ENCODE results near the gene ATF6.
"Not testable (repeated sequence)": the region's sequence is repeated elsewhere in the genome, so short reads cannot be mapped to it uniquely, and the experiment has no call there.

Gene ATF6

DNA sequence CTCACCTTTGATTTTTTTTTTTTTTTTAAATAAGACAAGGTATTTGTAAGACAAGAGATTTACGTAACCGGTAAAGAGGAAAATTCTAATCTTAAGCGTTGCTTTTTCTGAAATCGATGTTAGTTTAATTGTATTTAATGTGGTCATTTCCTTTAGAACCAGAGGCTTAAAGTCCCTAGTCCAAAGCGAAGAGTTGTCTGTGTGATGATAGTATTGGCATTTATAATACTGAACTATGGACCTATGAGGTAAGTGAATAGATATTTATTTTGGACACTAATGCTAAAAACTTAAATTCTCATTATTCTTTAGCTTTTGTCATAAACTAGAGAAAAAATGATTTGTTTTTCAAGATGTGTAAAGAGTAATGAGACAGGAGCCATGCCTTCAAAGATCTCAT, 54.8 kb downstream of the ATF6 start:
- no peak overlapping the region for H3K27ac ChIP-seq
- TF ChIP-seq, protein P1, sequence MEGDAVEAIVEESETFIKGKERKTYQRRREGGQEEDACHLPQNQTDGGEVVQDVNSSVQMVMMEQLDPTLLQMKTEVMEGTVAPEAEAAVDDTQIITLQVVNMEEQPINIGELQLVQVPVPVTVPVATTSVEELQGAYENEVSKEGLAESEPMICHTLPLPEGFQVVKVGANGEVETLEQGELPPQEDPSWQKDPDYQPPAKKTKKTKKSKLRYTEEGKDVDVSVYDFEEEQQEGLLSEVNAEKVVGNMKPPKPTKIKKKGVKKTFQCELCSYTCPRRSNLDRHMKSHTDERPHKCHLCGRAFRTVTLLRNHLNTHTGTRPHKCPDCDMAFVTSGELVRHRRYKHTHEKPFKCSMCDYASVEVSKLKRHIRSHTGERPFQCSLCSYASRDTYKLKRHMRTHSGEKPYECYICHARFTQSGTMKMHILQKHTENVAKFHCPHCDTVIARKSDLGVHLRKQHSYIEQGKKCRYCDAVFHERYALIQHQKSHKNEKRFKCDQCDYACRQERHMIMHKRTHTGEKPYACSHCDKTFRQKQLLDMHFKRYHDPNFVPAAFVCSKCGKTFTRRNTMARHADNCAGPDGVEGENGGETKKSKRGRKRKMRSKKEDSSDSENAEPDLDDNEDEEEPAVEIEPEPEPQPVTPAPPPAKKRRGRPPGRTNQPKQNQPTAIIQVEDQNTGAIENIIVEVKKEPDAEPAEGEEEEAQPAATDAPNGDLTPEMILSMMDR (conservative IDR thresholded peaks at IDR 0.05) = no peak
- no peak for TF ChIP-seq ZFX (IDR thresholded peaks at IDR 0.05)

DNA sequence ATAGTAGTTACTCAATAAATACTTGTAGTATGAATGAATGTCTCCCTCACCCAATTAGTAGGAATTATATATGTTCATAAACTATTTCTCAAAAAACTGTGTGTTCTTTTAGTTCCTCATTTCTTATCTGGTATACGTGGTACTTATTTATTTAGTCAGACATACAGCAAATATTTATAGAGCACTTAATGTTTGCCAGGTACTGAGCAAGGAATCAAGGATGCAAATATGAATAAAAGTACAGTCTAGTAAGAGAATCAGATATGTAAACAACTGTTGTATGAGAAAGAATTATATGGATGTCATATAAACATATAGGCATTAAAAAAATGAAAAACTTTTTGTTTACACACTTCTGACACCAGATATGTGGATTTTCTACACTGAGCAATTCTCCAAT, 58.5 kb downstream of the ATF6 start:
- TF ChIP-seq ZFX (IDR thresholded peaks at IDR 0.05) = no peak
- TF ChIP-seq, protein P1 (conservative IDR thresholded peaks at IDR 0.05) = no peak
- peak overlapping the region; percentile 43; the same call in 1 of the 2 replicates for H3K27ac ChIP-seq

DNA sequence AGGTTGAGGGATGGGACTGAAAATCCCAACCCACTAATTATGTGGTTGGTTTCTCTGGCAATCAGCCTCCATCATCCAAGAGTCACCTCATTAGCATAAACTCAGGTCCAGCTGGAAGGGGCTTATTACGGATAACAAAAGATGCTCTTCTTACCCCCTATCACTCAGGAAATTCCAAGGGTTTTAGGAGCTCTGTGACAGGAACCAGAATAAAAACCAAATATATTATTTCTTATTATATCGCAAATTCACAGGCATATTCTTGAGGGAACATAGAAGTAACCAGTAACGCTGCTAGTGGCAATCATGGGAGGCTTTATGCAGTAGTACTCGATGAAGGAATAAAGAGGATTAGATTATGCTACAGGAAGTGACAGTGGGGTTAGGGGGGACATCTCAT, 59.7 kb downstream of the ATF6 start:
- TF ChIP-seq, protein P1 (conservative IDR thresholded peaks at IDR 0.05) = no peak
- no peak for TF ChIP-seq ZFX (IDR thresholded peaks at IDR 0.05)
- no peak overlapping the region for H3K27ac ChIP-seq

DNA sequence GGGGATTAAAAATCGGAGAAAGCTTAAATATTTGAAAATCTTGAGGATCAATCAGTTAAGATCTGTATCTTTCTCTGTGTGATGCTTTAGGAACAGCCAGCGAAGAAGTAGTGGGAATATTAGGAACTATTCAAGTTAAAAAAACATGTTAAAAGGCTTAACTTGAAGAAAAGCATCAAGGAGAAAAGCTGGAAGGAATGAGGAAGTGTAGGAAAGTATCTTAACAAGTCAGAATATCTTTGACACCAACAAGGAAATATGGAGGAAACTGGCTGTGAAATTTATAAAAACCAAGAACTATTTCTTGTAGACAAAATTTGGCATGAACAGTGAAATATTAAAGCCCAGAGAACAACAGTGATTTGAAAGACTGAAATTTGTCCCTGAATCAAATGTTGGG, 60.4 kb downstream of the ATF6 start:
- H3K27ac ChIP-seq = no peak overlapping the region
- TF ChIP-seq ZFX (IDR thresholded peaks at IDR 0.05) = no peak
- TF ChIP-seq, protein P1 (conservative IDR thresholded peaks at IDR 0.05) = no peak

DNA sequence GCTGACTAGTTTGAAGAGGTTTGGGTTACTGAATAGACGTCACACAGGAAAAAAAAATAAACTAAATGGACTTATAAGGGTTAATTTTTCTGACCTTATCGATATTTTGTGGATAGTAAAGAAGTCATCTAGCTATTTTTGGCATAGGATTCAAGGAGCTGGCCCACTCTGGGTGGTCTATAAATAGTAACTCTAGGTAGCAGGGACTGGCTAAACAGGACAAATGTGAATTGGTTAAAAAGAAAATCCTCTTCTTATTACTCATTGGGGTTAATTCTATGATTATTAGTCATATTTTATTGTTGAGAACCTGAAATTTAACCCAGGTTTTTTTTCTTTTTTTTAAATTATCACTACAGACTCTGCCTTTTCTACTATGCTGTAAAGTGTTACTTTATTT, 61.7 kb downstream of the ATF6 start:
- TF ChIP-seq, protein P1 (conservative IDR thresholded peaks at IDR 0.05) = no peak
- TF ChIP-seq ZFX (IDR thresholded peaks at IDR 0.05) = no peak
- H3K27ac ChIP-seq = no peak overlapping the region

DNA sequence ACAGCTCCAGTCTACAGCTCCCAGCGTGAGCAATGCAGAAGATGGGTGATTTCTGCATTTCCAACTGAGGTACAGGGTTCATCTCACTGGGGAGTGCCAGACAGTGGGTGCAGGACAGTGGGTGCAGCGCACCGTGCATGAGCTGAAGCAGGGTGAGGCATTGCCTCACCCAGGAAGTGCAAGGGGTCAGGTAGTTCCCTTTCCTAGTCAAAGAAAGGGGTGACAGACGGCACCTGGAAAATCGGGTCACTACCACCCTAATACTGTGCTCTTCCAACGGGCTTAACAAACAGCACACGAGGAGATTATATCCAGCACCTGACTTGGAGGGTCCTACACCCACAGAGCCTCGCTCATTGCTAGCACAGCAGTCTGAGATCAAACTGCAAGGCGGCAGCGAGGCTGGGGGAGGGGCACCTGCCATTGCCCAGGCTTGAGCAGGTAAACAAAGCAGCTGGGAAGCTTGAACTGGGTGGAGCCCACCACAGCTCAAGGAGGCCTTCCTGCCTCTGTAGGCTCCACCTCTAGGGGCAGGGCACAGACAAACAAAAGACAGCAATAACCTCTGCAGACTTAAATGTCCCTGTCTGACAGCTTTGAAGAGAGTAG, 66.3 kb downstream of the ATF6 start:
- not testable (repeated sequence) for H3K27ac ChIP-seq

DNA sequence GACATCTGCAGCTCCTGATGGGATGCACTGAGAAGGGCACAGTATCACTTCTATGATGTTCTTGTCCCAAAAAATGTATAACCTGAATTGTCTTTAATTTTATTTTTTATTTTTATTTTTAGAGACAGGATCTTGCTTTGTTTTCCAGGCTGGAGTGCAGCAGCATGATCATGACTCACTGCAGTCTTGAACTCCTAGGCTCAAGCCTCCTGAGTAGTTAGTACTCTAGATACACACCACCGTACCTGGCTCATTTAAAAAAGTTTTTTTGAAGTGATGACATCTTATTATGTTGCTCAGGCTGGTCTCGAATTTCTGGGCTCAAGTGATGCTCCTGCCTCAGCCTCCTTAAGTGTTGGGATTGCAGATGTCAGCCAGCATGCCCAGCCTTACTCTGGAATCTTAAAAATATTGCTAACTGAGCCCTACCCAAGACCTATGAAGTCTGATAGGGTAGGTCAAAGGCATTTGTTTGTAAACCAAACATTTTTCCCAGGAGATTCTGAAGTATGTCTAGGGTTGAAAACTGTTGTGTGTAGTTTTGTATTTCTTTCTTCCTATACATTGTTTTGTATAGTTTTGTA, 68.9 kb downstream of the ATF6 start:
- TF ChIP-seq, protein P1 (conservative IDR thresholded peaks at IDR 0.05) = no peak
- TF ChIP-seq ZFX (IDR thresholded peaks at IDR 0.05) = no peak
- no peak overlapping the region for H3K27ac ChIP-seq

DNA sequence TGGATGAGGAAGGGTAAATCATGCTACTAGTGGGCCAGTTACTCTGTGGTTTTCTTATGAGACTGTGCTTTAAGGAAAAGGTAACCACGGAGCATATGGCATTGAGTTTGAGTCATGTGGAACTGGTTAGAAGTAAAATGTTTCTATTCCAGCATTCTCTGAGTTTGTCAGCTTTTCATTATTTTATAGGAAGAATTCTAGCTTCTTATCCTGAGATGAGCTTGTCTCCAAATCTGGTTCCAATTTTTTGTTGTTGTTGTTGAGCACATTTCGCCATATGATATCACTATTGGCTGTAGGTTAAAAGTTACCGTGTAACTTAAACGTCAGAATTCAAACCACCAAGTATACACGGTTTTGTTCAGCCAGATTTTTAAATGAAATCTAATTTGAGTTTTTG, 69.9 kb downstream of the ATF6 start:
- H3K27ac ChIP-seq = no peak overlapping the region
- no peak for TF ChIP-seq ZFX (IDR thresholded peaks at IDR 0.05)
- TF ChIP-seq, protein P1 (conservative IDR thresholded peaks at IDR 0.05) = no peak

All from C4-2B (cell line).